HG03520 (cell line): ENCODE results near the gene MFSD2A.
"Not testable (repeated sequence)": the region's sequence is repeated elsewhere in the genome, so short reads cannot be mapped to it uniquely, and the experiment has no call there.

Experiments used
- ATAC-seq: cut with Tn5 transposase; IDR thresholded peaks from one replicate; pipeline ENCODE4 v1.9.1; 2021; ENCODE audit warnings: mild to moderate bottlenecking, moderate library complexity; ENCODE audit not compliant: unreplicated experiment

Gene MFSD2A

DNA sequence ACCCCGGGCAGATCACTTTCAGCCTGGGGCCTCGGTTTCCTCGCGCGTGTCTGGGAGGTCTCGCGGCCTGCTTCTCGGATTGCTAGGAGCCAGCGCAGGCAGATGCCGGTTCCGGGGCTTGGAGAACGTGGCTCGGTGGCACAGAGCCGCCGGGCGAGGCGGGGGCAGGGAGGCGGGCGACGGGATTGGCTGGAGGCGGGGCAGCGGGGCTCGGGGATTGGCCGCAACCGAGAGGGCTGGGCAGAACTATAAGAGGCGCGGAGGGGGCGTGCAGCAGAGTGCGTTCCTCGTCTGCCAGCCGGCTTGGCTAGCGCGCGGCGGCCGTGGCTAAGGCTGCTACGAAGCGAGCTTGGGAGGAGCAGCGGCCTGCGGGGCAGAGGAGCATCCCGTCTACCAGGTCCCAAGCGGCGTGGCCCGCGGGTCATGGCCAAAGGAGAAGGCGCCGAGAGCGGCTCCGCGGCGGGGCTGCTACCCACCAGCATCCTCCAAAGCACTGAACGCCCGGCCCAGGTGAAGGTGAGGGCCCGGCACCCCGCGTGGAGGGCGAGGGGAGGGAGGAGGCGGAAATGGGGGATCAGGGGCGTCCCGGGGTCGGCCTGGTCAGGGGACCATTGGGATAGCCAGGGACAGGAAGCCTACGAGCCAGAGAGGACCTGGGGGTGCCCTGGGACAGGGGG lies at the start of gene MFSD2A:
MFSD2A (plus strand) TSS at position 276 of the 677 bp plus-strand sequence; CDS start at position 424, 148 bp downstream.
- peak; percentile 60 for ATAC-seq

DNA sequence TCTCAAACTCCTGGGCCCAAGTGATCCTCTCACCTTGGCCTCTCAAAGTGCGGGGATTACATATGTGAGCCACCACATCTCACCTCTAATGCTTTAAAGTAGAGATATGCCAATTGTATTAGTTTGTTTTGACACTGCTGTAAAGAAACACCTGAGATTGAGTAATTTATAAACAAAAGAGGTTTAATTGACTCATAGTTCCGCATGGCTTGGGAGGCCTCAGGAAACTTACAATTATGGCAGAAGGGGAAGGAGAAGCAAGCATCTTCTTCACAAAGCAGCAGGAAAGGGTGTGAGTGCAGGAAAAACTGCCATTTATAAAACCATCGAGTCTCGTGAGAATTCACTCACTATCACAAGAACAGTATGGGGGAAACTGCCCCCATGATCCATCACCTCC lies 49.8 kb upstream of the MFSD2A start:
- ATAC-seq, result no peak

DNA sequence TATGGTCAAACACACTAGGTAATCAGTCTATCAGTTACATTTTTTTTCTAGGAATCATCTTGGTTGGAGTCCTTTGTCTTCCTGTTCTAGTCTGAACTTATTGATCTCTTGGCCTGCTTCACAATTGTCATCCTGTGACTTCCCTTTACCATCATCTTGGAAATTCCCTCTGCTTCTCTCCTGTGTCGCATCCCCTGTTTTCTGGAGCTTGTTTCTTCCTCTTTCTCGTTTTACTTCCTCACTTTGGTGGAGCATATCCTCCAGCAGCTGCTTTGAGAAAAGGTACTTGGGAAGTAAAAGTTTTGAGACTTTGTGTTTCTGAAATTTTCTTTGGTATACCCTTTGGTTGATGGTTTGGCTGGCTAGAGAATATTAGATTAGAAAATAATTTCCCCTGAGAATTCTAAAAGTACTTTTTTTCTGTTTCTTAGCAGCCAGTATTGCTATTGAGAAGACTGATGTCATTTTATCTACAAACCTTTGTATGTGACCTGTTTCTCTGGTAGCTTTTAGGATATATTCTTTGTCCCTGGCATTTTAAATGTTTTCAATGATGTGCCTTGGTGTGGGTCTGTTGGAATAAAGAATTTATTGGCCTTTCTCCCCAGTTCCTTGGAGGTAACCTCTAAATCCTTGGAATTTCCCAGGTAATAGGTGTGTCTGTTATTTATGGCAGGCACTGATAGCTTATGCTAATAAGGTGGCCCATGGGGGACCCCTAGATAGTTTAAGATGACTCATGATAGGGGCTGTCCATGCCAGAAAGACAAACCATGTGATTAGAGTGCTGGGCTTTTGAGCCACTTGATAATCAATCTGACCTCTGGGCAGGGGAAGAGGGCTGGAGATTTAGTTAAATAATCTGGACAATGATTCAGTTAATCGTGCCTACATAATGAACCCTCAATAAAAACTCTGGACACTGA lies 47.2 kb upstream of the MFSD2A start:
- ATAC-seq, result no peak

DNA sequence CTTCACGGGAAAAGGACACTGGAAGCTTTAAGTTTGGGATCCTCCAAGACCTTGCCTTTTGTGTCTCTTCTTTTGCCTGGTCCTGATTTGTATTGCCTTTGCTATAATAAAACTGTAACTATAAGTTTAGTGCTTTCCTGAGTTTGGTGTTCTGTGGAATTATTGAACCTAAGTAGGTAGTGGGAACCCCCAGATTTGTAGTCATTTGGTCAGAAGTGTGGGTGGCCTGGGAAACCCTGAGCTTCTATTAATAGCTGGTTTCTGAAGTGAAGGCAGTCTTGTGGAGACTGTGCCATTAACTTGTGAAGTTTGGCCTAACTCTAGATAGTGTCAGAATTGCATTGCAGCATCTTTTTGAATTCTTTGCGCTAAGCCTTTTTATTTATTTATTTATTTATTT lies 46.4 kb upstream of the MFSD2A start:
- ATAC-seq, result no peak

DNA sequence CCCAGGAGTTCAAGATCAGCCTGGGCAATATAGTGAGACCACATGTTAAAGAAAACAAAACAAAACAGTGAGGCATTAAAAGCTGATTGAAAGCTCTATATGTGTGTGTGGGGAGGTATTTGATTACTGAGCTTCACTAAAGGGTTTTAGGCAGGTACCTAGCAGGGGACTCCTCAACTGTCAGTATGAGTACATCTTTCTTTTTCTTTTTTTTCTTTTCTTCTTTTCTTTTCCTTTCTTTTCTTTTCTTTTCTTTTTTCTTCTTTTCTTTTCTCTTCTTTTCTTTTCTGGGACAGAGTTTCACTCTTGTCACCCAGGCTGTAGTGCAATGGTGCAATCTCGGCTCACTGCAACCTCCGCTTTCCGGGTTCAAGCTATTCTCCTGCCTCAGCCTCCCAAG lies 44.7 kb upstream of the MFSD2A start:
- no peak for ATAC-seq

DNA sequence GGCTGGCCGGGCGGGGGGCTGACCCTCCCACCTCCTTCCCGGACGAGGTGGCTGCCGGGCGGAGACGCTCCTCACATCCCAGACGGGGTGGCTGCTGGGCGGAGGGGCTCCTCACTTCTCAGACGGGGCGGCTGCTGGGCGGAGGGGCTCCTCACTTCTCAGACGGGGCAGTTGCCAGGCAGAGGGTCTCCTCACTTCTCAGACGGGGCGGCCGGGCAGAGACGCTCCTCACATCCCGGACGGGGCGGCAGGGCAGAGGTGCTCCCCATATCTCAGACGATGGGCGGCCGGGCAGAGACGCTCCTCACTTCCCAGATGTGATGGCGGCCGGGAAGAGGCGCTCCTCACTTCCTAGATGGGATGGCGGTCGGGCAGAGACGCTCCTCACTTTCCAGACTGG lies 41.8 kb upstream of the MFSD2A start:
- ATAC-seq, result not testable (repeated sequence)

DNA sequence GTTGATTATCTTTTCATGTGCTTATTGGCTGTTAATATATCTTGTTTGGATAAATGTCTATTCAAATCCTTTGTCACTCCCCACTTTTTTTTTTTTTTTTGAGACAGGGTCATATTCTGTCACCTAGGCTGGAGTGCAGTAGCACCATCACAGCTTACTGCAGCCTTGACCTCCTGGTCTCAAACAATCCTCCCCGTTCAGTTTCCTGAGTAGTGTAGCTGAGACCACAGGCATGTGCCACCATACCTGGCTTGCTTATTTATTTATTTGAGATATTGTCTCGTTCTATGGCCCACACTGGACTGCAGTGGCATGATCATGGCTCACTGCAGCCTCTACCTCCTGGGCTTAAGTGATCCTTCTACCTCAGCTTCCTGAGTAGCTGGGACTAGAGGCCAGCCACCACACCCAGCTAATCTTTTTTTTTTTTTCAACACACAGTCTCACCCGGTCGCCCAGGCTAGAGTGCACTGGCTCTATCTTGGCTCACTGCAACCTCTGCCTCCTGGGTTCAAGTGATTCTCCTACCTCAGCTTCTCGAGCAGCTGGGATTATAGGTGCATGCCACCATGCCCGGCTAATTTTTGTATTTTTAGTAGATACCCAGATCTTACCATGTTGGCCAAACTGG lies 39.3 kb upstream of the MFSD2A start:
- ATAC-seq, result no peak

DNA sequence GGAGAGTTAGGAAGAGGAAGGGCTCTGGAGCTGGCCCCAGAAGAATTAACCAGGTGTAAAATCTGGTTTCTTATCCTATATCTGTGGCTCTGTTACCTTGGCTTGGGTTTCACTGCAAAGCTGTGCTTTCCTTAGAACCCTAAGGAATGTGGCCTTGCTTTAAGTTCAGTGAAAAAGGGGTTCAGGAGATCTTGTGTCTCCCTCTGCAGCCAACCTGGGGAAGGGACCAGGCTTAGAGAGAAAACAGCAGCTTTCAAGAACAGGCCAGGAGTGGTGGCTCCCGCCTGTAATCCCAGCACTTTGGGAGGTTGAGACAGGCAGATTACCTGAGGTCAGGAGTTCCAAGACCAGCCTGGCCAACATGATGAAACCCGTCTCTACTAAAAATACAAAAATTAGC lies 37.1 kb upstream of the MFSD2A start:
- no peak for ATAC-seq

DNA sequence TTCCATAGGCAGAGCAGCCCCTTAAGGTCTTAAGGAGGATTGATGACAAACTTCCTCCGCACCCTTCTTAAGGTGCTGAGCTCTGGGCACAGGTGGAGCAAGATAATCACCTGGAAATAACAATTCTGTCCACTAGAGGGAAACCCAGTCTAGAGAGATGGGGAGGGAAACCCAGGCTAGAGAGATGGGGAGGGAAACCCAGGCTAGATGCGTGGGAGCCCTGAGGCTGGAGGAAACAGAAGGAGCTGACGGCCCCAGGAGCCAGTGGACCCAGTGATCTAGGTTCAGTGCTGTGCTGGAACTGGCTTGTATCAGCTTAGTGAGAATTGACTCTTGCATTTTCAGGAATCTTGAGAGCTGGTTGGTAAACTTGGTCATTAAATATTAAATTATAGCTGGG lies 35.4 kb upstream of the MFSD2A start:
- ATAC-seq, result no peak

DNA sequence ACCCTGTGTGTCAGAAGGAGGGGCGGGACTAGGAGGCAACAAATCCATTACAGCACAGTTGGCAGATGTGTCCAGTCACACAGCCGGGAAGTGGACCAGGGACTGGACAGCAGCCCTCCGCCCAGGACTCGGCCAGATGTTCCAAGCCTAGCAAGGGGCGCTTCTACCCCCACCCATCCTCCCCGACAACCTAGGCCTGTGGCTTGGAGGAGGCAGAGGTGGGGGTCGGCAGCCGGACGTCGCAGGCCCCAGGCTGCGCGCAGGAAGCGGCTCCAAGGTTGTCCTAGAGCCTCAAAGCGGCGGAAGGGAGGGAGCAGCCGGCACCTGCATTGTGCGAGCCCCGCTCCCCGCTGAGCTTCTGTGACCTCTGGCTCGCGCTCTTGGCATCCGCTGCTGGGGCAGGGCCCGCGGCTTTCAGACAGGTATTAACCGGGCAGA lies 32.7 kb upstream of the MFSD2A start:
- ATAC-seq, result no peak

DNA sequence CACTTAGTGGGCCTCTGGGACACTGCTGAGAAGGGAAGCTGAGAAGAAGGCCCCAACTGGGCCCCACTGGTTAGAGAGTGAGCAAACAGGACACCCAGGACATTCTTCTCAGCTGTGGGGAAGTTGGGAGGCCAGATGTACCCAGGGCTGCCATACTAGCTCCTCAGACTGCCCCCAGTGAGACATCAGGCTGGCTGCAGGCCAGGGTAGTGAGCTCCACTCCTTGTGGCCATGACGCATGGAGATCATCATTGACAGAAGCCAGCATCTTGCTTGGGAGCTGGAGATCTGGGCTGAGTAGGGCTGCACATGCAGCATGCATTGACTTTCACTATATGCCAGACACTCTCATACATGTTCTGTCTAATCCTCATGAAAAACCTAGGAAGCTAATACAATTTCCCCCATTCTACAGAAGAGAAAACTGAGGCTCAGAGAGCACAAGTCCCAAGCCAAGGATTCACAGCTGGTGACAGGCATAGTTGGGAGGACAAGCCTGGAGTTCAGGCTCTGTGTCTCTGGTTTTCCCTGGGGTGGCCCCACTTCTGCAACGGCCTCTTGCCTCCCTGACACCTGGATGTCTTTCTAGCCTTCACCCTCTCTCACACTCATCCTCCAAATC lies 29.1 kb upstream of the MFSD2A start:
- ATAC-seq, result no peak

DNA sequence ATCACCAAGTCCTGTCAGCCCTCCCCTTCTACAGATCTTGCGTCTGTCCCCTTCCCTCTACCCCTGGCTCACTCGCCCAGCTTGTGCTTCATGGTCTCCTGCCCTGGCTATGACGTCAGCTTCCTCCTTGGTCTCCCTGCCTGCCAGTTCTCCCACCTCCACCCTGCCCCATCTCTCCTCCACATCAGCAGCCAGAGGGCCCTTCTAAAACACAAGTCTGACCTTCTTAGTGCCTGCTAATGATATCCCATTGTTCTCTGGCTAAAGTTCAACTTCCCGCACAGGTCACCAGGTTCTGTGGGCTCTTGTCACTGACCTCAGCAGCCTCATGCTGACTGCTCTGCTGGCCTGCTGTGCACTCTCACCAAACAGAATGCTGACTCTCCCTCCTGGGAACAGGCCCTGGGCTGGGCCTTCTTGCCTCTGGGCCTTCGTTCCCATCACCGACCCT lies 28.6 kb upstream of the MFSD2A start:
- no peak for ATAC-seq

DNA sequence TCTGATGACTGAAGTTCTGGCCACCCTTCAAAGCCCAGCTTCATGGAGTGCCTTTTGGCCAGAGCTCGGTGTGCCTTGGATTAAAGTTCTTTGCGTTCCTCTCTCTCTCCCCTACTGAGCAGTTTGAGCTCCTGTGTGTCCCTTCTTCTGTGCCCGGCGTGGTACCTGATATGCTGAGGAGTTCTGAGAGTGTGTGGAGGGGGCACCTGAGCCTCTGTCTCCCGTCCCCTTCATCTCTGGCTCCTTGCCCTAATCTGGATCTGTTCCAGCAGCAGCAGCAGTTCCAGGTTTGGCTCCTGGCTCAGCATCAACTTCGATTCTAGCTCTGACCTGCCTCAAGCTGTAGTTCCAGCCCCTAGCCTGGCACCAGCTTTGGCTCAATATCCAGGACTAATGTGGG lies 28.1 kb upstream of the MFSD2A start:
- ATAC-seq, result no peak

DNA sequence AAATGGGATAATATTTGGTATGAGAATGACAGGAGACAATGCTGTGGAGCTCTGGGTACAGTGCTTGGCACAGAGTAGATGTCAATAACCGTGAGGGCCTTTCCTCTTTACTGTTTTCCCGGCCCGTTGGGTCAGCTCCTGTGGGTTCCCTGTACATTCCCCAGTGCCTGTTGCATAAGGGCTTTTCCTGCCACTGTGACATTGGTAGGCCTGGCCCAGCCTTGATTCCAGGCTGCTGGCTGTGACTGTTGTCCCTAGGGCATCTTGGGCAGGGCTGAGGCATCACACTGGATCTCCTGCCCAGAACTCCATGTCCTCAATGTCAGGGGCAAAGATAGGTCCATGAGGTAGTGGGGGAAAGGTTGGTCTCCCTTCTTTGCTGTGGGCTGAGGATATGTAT lies 27.4 kb upstream of the MFSD2A start:
- ATAC-seq, result no peak

DNA sequence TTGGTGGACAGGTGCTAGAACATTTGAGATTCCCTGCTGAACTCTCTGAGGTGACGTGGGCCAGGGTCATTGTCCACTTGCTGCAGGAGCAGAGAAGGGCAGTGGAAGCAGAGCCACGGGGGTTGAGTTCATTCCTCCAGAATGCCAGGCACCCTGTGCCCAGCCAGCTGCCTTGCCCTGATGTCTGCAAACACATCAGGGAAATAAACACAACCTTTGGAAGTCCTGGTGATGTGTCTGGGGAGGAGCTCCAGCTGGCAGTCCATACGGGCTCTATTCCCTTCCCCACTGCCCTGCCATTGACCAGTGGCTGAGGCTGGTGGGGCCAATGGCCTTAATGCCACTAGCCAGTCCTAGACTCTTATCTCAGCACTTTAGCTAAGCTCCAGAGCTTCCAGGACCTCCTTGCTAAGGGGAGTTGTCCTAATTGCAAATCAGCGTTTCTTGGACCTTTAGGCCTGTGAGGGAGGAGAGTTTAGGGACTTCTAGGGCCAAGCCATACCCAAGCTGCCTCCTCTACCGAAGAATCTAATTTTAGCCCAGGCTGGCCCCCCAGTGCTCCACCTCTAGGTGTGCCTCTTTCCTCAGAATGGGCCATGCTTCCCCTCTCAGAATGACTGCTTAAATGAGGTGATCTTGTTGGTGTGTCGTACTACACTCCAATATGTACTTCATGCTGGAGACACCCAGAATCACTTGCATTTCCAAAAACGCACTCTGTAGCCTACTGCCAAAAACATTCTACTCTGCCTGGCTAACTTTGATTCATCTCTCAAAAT lies 25.9 kb upstream of the MFSD2A start:
- ATAC-seq, result no peak

DNA sequence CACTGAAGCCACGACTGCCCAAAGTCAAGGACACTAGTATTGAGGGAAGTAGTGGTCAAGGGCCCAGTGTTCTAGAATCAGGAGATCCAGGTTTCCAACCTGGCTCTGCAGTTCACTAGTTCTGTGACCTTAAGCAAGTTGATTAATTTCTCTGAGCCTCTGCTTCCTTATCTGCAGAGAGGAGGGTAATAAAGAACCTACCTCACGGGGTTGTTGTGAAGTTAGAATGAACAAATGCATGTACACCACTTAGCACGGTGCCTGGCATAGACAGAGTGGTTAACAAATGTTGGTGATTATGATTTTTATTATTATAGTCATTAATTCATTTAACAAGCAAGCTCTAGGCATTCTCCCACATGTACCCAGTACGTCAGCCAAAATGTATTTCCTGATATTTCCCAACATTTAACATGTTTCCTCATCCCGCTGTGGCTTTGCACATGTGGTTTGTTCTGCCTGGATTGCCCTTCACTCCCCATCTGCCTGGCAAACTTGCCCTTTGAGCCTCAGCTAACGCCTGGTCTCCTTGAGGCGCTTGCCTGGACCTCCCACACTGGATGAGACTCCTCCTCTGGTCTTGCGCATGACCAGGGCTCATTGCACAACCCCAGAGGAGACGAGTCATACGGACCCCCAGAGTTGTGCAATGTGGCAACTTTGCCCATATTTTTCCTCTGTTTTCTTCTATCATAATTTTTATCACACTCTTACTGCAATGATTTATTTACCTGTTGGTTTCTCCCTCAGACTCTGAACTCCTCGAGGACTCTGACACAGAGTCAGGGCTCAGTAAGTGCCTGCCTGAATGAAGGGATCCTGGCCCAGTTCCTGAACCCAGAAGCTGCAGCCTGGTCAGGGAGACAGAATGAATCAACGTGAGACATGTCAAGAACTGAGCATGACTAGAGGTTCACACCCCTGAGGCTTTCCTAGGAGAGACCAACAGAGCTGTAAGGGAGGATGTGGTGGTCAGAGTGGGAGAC lies 20.7 kb upstream of the MFSD2A start:
- no peak for ATAC-seq

DNA sequence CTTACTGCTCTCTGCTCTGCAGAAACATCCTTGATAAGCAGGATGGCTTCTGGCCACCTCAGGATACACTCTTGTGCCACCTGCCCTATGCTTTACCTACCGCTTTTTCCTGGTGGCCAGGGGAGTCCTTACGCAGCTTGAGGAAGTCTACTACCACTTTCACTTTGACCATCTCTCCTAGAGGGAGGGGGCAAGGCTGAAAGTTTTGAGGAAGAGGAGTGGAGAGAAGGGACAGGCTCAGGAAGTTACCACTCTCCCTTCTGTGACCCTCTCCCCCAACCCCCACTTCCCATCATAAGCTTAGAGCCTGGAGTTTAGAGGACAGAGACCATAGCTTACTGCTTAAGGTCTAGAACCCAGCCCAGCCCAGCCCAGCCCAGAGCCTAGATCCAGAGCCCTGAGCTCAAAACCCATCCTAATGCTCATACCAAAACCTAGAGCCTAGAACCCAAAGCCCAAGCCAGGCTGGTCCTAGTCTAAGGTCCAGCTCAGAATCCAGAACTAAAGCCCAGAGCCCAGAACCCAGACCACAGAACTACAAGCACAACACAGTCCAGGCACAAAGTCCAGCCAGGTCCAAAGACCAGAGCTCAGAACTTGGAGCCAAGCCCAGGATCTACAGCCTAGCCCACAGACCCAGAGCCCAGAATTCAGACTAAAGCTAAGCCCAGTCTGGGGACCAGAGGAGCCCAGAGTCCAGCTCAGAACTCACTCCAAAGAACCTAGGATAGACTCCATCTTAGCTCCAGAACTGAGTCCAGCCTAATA lies 18.0 kb upstream of the MFSD2A start:
- ATAC-seq, result no peak

DNA sequence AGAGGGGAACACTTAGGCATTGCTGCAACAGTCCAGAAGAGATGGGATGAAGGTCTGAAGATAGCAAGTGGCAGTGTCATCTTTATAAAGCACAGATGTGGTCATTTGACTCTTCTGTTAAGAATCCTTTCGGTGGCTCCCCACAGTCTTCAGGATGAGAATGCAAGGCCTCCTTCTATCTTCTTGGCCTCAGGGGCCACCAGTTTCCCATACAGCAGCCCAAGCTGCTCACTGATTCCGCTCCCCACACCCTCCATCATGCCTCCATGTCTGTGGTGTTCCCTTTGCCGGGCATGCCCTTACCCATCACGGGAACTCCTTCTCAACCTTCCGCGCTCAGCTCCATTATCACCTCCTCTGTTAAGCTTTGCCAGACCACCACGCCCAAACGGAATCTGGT lies 16.1 kb upstream of the MFSD2A start:
- no peak for ATAC-seq
